Cardiac fibroblast (primary cell): Measurements from ENCODE around the gene BEST3.
A peak's percentile ranks its signal among the peaks of the same experiment; 100 is the strongest.

Source experiments
- DNase-seq, 2 donors: peaks; one replicate each; pipeline versions ENCODE4 v3.0.0 to v3.0.0-alpha.2; 2010; ENCODE audit warnings: low read depth in 2 of 2
- H3K4me3 ChIP-seq, 2 donors: replicated peaks in 1 of 2; 1 replicate in 1 of 2; 2 replicates in 1 of 2; pipeline ENCODE4 v1.5.1; 2011; ENCODE audit warnings: low read depth in 2 of 2, low read length in 2 of 2, mild to moderate bottlenecking in 2 of 2, moderate library complexity in 1 of 2
- CTCF ChIP-seq: IDR thresholded peaks from one replicate; pipeline ENCODE4 v1.5.1; 2011; ENCODE audit warnings: low read depth, mild to moderate bottlenecking, low read length, inconsistent platforms

The BEST3 gene

GRCh38 chr12:69688471-69689427 is 10.4 kb downstream of the BEST3 start:
- no peak for TF ChIP-seq CTCF
- H3K4me3 ChIP-seq: no peak overlapping the region
- peak; percentile 89 to 94 for DNase-seq

GRCh38 chr12:69688021-69688420 is 11.1 kb downstream of the BEST3 start:
- H3K4me3 ChIP-seq: no peak overlapping the region
- no peak for TF ChIP-seq CTCF
- peak in 1 of 2 donors; percentile 27 for DNase-seq

- TF ChIP-seq CTCF: no peak
- no peak overlapping the region for H3K4me3 ChIP-seq
- peak; percentile 19 to 49 for DNase-seq
Observed at GRCh38 chr12:69687390-69687789, 11.7 kb downstream of the BEST3 start.

GRCh38 chr12:69686731-69687130 is 12.4 kb downstream of the BEST3 start:
- no peak for DNase-seq
- no peak for TF ChIP-seq CTCF

GRCh38 chr12:69685810-69686209 is 13.3 kb downstream of the BEST3 start:
- peak; percentile 32 to 81 for DNase-seq
- no peak overlapping the region for H3K4me3 ChIP-seq
- no peak for TF ChIP-seq CTCF

More at GRCh38 chr12:69686731-69687130, 12.4 kb downstream of the BEST3 start:
- no peak overlapping the region for H3K4me3 ChIP-seq

- no peak for DNase-seq
- TF ChIP-seq CTCF: no peak
- H3K4me3 ChIP-seq: no peak overlapping the region
Observed at GRCh38 chr12:69684466-69684865, 14.6 kb downstream of the BEST3 start.
